GM13977 (cell line): ENCODE data around the gene ZNF35.

Source experiments
- DNase-seq: peaks from one replicate; pipeline ENCODE4 v3.0.0; 2012; ENCODE audit warnings: low spot score
- CTCF ChIP-seq: IDR thresholded peaks from 2 replicates; pipeline ENCODE4 v1.5.1; 2012; ENCODE audit warnings: mild to moderate bottlenecking, control low read depth; ENCODE audit not compliant: insufficient read depth; ENCODE audit errors: extremely low read depth, missing control alignments
- in situ Hi-C: fragments of 300-500 bp; cut with MboI; formaldehyde crosslinking; loops from one replicate; pipeline ENCODE4 v1.12.0; 2022; ENCODE audit warnings: low sequenced_read_pairs, low pct_unique_long_range_greater_than_20kb, mixed read lengths, inconsistent platforms; ENCODE audit not compliant: unreplicated experiment

ZNF35 gene

GRCh38 chr3:44642337-44642736 lies 6.2 kb upstream of the ZNF35 start:
- in situ Hi-C loops, result no loop called here
- DNase-seq, result no peak
- no peak for TF ChIP-seq CTCF

- in situ Hi-C loops, result no loop called here
- DNase-seq, result no peak
These were observed 5.5 kb upstream of the ZNF35 start for GRCh38 chr3:44643024-44643423.

GRCh38 chr3:44647771-44648170 lies 761 bp upstream of the ZNF35 start:
- DNase-seq, result no peak
- no peak for TF ChIP-seq CTCF
- in situ Hi-C loops, result no loop called here

More at GRCh38 chr3:44643024-44643423, 5.5 kb upstream of the ZNF35 start:
- TF ChIP-seq CTCF, result no peak

- TF ChIP-seq CTCF, result no peak
- in situ Hi-C loops, result no loop called here
- no peak for DNase-seq
These were observed 1.2 kb downstream of the ZNF35 start for GRCh38 chr3:44649709-44650108.

- no peak for TF ChIP-seq CTCF
- no peak for DNase-seq
- in situ Hi-C loops, result no loop called here
These were observed 5.5 kb downstream of the ZNF35 start for GRCh38 chr3:44654039-44654438.

GRCh38 chr3:44659015-44659414 lies 10.5 kb downstream of the ZNF35 start:
- in situ Hi-C loops, result no loop called here
- no peak for DNase-seq
- no peak for TF ChIP-seq CTCF

GRCh38 chr3:44659434-44659833 lies 10.9 kb downstream of the ZNF35 start:
- in situ Hi-C loops, result no loop called here

More at GRCh38 chr3:44659434-44659833, 10.9 kb downstream of the ZNF35 start:
- no peak for TF ChIP-seq CTCF
- DNase-seq, result no peak
